Left renal pelvis (tissue), 4 donors: ENCODE measurements around the gene WWC1. TPM values are rescaled to one million over a fixed set of nuclear protein-coding genes. Genes with fewer than 3 reads are reported as not detected.
"Not testable (repeated sequence)": the region's sequence is repeated elsewhere in the genome, so short reads cannot be mapped to it uniquely, and the experiment has no call there.

Source experiments
- DNase-seq, 4 donors: peaks; one replicate each; pipeline ENCODE4 v3.0.0-alpha.2; 2013; ENCODE audit warnings: low read depth in 4 of 4, low spot score in 3 of 4
- polyA plus RNA-seq, 4 donors: library from polyadenylated mRNA; unstranded; fragments of 120-200 nt; gene quantifications; one replicate each; pipeline ENCODE4 v1.2.1, GENCODE V29; 2013; ENCODE audit not compliant: insufficient read length in 4 of 4

WWC1 gene
- polyA plus RNA-seq, 4 donors: 7.6 to 97.0 (median 78.8) TPM

GRCh38 chr5:168430296-168430695 lies 138.9 kb downstream of the WWC1 start:
- DNase-seq: no peak

GRCh38 chr5:168432903-168433302 lies 141.5 kb downstream of the WWC1 start:
- DNase-seq: no peak

DNA sequence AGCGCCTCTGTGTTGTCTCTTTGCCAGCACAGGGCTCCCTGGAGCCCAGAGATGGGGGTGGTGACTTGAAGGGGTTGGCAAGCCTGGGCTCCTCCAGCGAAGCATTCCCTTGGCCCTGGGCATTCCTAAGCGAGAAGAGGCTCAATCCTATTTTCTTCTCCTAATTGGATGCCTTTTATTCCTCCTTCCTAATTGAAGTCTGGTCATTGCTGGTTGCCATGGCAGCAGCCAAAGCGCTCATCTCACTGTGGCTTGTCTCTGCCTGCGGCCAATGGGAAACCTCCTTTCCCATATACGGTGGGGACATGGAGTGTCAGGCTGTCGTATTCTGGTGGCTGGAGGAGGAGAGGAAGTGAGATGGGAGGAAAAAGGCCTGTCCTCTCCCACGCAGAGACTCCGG lies 142.6 kb downstream of the WWC1 start:
- DNase-seq: peak in 3 of 4 donors; percentile 16 to 29 (median 23)

- no peak for DNase-seq
Observed at GRCh38 chr5:168434746-168435321, 143.4 kb downstream of the WWC1 start.

GRCh38 chr5:168435340-168435739 lies 143.9 kb downstream of the WWC1 start:
- DNase-seq: not testable (repeated sequence)

- DNase-seq: no peak
Observed at GRCh38 chr5:168438349-168438748, 146.9 kb downstream of the WWC1 start.

- DNase-seq: no peak
Observed at GRCh38 chr5:168443533-168443932, 152.1 kb downstream of the WWC1 start.

DNA sequence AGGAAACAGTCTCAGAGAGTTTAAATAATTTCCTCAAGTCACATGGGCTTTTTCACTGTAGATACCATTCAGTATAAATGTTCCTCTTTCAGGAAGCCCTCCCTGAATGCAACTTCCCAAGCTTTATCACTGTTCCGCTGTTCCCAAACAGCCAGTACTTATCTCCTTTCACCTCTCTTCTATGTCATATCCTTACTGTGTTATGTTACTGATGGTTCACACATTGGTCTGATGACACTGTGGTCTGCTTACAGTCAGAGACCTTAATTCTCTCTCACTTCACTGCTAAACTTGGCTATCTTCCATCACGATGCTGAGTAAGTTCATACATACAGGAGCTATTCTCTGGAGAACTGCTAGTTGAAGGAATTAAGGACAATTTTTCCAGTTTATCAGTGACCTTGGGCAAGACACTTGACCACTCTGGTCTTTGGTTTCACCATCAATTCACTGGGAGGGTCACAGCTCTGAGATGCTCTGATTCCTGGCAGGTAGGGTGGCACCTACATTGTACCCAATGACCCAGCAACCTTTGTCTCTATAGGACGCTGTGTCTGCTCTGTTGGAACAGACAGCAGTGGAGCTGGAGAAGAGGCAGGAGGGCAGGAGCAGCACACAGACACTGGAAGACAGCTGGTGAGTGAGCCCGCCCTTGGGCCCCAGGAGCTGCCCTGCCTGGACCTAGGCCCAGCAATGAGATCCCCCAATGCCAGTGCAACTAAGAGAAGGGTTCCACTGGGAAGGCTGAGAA lies 152.7 kb downstream of the WWC1 start:
- no peak for DNase-seq

- no peak for DNase-seq
Observed at GRCh38 chr5:168446983-168447619, 155.7 kb downstream of the WWC1 start.

- no peak for DNase-seq
Observed at GRCh38 chr5:168447808-168448207, 156.4 kb downstream of the WWC1 start.

GRCh38 chr5:168449166-168449565 lies 157.7 kb downstream of the WWC1 start:
- DNase-seq: no peak

- no peak for DNase-seq
Observed at GRCh38 chr5:168451565-168451964, 160.1 kb downstream of the WWC1 start.

DNA sequence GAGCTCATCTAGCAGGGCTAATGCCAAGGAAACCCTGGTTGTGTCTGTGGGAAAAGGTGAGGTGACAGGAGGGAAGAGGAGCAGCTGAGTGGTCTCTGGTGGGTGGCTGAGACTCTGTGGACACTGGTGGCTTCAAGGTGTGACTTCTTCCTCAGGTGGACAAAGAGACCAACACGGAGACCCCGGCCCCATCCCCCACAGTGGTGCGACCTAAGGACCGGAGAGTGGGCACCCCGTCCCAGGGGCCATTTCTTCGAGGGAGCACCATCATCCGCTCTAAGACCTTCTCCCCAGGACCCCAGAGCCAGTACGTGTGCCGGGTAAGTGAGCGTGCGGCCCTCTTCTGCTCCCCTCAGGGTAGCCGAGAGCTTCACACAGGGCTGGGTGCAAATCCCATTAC lies 163.8 kb downstream of the WWC1 start:
- DNase-seq: no peak

GRCh38 chr5:168457542-168457941 lies 166.1 kb downstream of the WWC1 start:
- no peak for DNase-seq

GRCh38 chr5:168460606-168461005 lies 169.2 kb downstream of the WWC1 start:
- no peak for DNase-seq

- no peak for DNase-seq
Observed at GRCh38 chr5:168463081-168463480, 171.6 kb downstream of the WWC1 start.

DNA sequence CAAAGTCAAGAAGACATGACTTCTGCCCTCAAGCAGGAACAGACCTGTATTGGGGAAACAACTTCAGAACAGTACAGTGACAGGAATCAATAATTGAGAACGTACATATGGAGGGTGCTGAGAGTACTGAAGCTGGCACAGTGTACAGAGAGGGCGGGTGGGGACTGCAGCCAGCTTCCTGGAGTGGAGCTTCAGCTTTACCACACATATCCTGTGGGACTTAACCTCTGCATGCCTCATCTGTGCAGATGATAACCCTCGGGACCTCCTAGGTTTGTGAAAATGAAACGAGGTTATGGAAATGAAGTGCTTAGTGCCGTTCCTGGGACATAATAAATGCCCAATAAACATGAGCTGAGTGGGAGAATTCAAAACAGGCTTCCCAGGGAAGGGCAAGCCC lies 172.8 kb downstream of the WWC1 start:
- DNase-seq: no peak

GRCh38 chr5:168464641-168465040 lies 173.2 kb downstream of the WWC1 start:
- DNase-seq: no peak

DNA sequence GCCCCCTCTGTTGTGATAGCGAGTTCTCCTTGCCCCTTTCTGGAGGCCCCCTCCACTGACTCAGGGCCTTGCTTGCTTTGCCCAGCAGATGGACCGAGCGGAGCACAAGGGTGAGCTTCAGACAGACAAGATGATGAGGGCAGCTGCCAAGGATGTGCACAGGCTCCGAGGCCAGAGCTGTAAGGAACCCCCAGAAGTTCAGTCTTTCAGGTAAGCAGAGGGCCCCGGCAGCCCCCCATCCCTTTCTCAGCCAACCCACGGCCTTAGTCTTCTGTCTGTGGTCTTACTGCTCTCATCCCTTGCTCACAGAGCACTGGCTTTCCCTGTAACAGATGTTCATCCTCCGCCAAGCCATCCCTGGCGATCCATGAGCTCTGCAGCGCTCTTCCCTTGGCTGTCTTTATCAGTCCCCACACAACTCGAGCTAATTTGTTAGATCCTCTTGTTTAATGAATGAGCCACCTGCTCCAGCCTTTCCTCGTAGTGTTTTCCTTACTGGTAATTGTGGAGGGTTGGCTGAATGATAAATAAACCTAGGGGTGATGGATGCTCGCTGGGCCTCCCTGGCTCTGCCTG lies 176.4 kb downstream of the WWC1 start:
- DNase-seq: no peak

DNA sequence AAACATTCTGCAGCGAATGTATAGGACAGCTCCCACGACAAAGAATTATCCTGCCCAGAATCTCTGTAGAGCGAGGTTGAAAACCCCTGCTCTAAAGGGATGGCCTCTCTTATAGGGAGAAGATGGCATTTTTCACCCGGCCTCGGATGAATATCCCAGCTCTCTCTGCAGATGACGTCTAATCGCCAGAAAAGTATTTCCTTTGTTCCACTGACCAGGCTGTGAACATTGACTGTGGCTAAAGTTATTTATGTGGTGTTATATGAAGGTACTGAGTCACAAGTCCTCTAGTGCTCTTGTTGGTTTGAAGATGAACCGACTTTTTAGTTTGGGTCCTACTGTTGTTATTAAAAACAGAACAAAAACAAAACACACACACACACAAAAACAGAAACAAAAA lies 177.4 kb downstream of the WWC1 start:
- no peak for DNase-seq

GRCh38 chr5:168469816-168470215 lies 178.4 kb downstream of the WWC1 start:
- DNase-seq: no peak

DNA sequence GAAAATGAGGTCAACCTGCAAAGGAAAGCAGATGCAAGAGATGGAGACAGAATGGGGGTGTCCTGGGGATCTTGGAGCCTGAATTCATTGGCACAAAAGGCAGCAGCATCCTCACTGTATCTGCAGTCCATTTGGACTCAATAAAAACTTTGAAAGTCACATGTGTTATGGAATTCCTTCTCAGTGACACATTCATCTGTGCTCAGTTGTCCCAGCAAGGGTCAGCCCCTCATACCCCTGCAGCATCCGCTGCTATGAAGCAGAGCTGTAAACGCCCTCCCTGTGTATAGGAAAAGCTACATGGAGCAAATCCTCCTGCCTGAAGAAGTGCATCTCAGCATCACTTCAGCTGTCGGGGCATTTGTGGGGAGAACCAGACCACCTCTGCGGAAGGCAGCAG lies 180.3 kb downstream of the WWC1 start:
- no peak for DNase-seq
